8988T (cell line): ENCODE data around the gene CLPX.
A peak's percentile ranks its signal among the peaks of the same experiment; 100 is the strongest.
"Not testable (repeated sequence)": the region's sequence is repeated elsewhere in the genome, so short reads cannot be mapped to it uniquely, and the experiment has no call there.

Experiments used
- DNase-seq: peaks from one replicate; pipeline ENCODE4 v3.0.0; 2011

CLPX gene

DNA sequence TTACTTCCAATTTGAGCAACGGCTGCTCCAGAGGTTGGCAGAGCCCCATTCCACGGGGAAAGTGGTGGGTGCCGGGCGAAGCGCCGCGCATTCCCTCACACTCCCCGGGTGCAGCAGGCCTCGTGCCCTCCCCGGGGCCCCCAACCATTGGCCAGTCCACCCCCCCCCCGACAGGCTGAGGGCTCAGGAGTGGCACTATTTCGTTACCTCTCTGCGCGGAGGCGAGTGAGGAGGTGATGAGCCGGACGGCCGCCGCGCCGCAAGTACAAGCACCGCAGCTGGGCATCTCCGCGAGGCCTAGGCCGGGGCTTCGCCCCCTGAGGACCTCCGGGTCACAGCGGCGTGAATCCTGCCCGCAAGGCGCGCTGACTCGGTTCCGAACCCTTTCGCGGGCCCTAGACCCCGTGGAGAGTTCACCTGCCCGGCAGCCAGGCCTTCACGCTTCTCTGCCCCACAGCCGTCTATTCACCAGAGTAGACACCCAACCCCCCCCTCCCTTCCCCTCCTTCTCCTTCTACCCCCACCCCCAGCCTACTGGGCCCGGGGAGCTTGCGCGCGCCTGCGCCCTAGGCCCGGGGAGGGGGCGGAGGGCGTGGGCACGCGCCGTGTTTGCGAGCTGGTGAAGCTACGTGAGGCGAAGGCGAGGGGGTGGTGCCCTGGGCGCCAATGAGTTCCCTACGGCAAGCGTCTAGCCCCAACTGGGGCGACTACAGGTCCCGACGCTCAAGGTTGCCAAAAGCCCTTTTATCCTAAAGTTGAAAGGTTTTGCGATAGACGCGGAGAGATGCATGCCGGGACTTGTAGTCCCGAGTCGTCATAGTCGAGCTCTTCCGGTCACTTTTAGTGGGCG lies at the start of gene CLPX:
CLPX (minus strand) TSS at position 475 of the 850 bp plus-strand sequence; CDS start at position 286, 189 bp downstream.
- DNase-seq: peak; percentile 51

GRCh38 chr15:65233696-65234095 lies 48.6 kb upstream of the CLPX start:
- no peak for DNase-seq

DNA sequence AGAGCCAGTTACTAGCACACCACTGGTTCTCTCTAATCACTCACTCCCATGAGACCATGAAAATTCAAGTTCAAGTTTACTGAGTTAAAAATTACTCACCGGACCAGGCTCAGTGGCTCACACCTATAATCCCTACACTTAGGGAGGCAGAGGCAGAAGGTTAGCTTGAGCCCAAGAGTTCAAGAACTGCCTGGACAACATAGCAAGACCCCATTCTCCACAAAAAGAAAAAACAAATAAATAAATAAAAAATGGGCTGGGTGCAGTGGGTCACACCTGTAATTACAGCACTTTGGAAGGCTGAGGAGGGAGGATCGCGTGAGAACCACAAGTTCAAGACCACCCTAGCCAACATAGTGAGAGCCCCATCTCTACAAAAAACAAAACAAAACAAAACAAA lies 47.4 kb upstream of the CLPX start:
- no peak for DNase-seq

DNA sequence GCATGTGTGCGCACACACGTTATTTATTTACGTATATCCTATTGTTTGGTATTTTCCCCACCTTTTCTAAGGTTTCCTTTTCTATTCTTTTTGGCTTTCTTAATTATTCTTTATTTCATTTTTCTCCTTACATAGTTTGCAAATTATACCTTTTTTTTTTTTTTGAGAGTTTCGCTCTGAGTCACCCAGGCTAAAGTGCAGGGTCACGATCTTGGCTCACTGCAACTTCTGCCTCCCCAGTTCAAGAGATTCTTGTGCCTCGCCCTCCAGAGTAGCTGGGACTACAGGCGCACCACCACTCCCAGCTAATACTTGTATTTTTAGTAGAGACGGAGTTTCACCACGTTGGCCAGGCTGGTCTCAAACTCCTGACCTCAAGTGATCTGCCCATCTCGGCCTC lies 46.2 kb upstream of the CLPX start:
- no peak for DNase-seq

DNA sequence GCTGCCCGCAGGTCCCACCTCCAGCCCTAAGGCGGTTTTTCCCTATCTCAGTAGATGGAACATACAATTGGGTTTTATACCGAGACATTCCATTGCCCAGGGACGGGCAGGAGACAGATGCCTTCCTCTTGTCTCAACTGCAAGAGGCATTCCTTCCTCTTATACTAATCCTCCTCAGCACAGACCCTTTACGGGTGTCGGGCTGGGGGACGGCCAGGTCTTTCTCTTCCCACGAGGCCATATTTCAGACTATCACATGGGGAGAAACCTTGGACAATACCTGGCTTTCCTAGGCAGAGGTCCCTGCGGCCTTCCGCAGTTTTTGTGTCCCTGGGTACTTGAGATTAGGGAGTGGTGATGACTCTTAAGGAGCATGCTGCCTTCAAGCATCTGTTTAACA lies 41.8 kb upstream of the CLPX start:
- DNase-seq: not testable (repeated sequence)

- no peak for DNase-seq
Observed at GRCh38 chr15:65226221-65226620, 41.1 kb upstream of the CLPX start.

GRCh38 chr15:65223996-65224395 lies 38.9 kb upstream of the CLPX start:
- no peak for DNase-seq

GRCh38 chr15:65222891-65223290 lies 37.7 kb upstream of the CLPX start:
- DNase-seq: no peak

GRCh38 chr15:65221697-65222096 lies 36.6 kb upstream of the CLPX start:
- DNase-seq: no peak

DNA sequence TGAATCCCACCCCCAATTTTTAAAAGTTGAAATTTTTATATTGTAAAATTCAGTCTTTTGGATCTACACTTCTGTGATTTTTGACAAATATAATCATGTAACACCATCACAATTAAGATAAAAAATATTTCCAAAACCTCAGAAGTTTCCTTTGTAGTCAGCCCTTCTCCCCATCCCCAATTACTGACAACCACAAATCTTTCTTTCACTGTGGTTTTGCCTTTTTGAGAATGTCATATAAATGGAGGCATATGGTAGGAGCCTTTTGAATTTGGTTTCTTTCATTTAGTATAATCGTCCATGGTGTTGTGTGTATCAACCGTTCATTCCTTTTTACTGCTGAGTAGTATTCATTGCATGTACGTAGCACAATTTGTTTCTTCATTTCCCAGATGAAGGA lies 34.0 kb upstream of the CLPX start:
- DNase-seq: no peak

GRCh38 chr15:65217526-65218482 lies 32.7 kb upstream of the CLPX start:
- no peak for DNase-seq

- no peak for DNase-seq
Observed at GRCh38 chr15:65215496-65215895, 30.4 kb upstream of the CLPX start.

DNA sequence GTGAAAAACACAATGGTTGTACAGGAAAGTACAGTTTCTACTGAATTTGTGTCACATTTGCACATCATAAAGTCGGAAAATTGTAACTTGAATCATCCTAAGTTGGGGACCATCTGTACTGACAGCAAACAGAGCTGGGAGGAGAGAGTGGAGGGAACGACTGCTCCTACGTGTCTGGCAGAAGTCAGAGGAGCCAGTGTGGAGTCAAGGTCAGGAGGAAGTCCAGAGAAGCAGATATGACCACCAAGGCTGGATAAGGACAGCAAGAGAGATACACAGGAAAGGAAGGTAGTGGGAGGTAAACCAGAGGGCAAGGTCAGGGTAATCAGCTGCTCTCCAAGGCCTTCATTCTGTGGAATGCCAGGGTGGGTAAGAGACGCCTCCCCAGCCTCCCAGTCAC lies 28.9 kb upstream of the CLPX start:
- no peak for DNase-seq

DNA sequence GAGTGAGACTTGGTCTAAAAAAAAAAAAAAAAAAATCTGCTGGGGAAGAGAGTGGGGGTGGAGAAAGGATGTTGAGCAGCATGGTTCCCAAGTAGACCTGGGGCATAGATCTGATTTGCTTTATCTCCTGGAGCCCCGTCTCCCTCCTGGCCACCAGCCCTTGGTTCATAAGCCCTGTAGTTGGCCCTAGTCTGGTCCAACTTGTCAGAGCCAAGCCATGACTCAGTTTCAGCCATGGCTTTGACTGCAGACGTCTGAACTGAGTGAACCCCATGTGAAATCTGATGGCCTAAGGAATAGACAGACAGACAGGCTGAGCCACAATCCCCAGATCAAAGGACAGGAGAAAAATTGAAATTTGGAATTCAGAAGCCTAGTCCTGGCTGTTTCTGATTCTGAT lies 28.1 kb upstream of the CLPX start:
- no peak for DNase-seq

DNA sequence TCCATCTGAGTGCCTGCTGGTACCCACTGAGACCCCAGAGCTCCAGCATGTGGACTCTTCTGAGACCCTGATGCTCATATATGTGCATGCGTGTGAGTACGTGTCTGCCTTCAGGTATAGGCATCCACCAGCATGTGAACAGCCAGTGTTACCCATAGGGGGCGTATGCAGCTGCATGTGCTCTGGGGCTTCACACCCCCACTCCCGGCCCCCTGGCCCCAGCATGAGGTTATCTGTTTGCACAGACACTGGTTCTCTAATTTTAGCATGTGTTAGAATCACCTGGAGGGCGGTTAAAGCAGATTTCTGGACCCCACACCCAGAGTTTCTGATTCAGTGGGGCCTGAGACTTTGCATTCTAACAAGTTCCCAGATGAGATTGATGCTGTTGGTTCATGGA lies 27.0 kb upstream of the CLPX start:
- DNase-seq: no peak

- DNase-seq: no peak
Observed at GRCh38 chr15:65211482-65211982, 26.4 kb upstream of the CLPX start.

GRCh38 chr15:65210770-65211481 lies 25.8 kb upstream of the CLPX start, which contains the start of gene CILP:
CILP (minus strand) TSS chr15:65211473; CDS start chr15:65209755, 1,718 bp downstream.
- DNase-seq: no peak

DNA sequence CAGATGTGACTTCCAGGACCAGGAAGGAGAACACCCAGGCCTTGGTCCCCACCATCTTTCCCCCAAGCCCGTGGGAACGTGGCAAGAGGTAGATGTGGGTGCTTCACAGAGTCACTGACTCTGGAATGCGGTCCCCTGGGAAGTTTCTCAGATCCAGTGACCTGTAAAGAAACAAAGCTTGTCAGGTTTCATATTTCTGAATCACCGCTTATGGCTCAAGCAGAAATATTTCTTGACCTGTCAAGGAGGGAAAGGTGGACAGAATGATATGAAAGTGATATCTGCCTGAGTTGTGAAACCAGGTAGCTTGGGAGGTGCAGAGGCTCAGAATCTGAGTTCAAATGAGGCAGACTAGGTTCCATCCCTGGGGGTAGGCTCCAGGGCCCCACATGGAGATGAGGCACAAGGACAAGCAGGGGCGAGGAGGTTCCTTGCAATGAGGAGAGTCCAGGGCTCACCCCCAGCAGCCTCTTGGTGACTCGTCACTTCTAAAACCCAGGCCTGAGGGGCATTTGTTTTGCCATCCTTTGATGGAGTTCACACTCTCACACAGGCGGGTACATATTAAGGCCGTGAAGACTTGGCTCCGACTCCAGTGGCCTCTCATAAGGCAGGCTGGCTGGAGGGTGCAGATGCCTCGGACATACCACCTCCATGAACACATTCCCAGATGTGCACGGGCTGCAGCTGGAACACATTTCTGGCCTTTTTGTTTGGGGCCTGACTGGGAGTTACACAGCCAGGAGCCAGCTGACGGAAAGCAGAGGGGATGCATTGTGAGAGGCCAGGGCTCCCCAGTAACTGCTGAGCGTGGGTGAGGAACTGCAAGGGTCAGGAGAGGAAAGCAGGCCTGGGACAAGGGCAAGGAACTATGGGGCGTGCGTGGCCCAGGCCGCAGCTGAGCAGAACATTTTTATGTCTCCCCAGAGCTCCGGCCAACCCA lies 24.8 kb upstream of the CLPX start:
- no peak for DNase-seq

GRCh38 chr15:65208647-65209046 lies 23.5 kb upstream of the CLPX start:
- no peak for DNase-seq

GRCh38 chr15:65207280-65207840 lies 22.2 kb upstream of the CLPX start:
- DNase-seq: no peak

DNA sequence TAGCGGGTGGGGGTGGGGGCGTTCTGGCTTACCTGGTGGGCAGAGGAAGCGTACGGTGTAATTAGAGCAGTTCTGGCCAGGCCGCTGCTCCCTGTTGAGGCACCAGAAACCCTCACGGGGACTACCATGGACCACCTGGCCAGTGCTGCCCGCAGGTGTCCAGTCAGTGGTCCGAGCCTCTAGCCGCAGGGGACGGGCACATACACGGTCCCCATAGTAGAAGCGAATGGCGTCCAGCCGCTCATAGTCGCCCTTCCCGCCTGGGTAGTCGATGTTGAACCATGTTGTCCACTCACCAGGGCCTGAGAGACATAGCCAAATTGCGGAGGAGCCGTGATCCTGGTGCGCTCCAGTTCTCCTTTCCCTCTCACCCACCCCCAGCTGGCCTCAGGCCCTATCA lies 21.6 kb upstream of the CLPX start:
- no peak for DNase-seq
